ENCODE measurements around the gene HLA-DQB1.

The HLA-DQB1 gene

DNA sequence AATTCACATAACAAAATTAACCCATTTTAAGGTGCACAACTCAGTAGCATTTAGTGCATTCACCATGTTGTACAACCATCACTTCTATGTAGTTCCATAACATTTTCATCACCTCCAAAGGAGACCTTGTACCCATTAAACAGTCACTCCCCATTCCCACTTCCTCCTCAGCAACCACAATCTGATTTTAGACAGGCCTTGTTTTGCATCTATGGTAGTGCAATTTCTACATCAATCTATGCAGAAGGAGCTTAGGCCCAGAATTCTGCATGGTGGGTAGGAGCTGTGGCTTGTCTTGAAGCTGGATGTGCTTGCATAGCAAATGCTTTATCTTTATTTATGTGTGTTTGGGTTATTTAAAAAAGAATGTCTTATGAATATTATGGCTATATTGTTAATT, 42.8 kb downstream of the HLA-DQB1 start:
- DNase-seq: peak; percentile 17

DNA sequence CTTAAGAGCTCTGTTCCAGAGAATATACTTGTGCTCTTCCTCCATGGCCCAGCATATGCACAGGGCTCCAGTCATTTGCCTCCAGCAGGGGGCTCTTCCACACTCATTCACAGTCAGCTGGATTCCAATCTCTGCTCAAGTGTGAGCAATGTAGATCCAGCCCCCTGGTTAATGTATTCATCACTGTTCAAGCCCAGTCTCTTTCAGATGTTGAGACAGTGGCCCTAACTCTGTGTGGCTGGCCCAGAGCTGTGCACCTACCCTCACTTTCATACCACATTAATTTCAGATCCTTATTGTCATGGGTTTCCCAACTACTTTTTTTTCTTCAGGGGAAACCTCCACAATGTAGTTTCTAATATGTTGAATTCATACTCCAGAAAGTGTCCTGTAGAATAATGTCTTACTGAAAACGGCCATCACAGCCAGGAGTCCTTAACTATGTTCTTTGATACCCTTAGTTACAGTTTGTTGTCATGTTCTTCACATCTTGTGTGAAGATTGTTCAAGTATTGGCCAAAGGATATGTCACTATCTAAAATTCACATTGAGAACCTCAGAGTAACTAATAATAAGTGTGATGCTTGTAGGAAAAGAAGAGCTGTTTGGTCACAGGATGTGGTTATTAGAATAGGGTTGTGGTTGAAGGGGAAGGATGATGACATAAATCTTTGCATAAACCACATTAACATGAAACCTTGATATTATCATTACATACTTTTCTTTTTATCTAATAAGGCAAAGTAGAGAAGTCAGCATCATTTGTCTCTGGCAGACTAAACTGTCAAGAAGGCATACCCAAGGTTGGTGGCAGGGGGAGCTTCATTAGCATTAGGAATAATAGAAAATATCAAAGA, 43.7 kb downstream of the HLA-DQB1 start:
- DNase-seq: peak; percentile 50

DNA sequence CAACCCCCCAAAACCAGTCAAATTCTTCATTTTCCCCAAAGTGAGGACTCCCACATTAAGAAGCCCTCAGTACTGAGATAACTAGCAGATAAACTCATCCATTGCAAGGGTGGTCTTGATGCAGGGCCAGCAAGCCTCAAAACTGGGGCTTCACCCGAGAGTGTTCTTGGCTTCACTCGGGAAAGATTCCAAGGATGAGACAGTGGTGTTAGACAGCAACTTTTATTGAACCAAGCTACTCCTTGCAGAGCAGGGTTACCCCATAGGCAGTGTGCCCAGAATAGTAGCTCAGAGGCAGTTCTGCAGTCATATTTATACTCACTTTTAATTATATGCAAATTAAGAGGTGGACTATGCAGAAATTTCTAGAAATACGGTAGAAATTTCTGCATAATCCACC, 45.1 kb downstream of the HLA-DQB1 start:
- DNase-seq: no peak

DNA sequence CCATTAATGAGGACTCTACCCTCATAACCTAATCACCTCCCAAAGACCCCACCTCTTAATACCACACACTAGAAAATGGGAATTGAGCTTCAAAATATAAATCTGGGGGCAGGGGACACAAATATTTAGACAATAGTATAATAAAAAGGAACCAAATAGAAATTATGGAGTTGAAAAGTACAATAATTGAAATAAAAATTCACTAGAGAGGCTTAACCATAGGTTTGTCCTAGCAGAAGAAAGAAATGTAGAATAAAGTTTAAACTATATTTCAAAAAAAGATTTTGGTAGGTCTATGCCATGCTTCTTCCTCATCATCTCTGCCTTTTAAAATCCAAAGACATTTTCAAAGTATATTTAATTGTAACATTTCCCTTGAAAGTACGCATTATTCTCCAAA, 48.7 kb downstream of the HLA-DQB1 start:
- no peak for DNase-seq

DNA sequence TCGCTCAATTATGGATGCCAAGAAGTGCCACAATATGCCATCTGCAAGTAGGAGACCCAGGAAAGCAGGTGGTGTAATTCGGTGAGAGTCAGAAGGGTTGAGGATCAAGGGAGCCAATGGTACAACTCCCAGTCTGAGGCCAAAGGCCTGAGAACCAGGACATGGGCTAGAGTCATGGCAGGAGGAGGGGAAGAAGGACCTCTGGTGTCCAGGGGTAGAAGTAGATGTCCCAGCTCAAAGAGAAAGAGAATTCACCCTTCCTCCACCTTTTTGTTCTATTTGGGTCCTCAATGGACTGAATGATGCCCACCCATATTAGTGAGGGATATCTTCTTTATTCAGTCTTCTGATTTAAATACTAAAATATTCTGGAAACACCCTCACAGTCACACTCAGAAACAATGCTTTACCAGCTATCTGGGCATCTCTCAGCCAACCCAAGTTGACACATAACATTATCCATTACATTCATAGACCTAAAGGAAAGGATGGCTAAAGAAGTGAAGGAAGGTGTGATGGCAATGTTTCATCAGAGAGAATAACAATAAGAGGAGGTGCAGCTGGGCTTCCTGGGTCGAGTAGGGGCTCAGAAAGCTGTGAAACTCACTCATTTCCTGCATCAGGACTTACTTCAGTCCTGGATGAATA, 50.4 kb downstream of the HLA-DQB1 start:
- DNase-seq: no peak

DNA sequence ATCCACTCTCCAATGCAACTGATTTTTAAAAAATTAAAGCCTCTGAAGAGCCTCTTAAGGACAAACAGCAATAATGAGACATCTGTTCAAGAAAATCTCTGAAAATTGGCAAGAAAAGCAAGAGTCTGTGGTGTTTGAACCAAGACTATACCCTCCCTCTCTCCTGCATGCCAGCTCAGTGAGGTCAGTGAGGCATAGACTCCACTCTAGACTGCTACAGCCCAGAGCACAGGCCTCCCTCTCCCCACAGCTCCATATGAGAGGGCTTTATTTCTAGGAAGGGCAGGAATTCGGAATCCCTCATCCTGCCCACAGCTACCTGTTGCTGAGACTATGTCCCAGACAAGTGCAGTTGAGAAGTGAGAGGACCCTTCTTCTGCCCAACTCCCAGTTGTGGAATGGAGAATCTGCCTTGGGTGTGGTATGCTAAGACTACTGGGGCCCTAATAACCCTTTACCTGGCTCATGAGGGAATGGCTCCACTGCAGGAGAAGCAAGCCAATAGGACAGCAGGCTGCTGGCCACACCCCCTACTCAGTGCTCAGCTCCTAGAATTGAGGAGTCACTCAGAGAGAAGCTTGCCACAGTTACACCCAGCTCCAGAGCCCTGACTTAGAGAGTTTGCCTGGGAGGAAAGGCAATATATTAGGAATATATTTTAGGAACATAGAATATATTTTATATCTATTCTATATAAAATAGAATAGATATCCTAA, 51.9 kb downstream of the HLA-DQB1 start:
- no peak for DNase-seq

DNA sequence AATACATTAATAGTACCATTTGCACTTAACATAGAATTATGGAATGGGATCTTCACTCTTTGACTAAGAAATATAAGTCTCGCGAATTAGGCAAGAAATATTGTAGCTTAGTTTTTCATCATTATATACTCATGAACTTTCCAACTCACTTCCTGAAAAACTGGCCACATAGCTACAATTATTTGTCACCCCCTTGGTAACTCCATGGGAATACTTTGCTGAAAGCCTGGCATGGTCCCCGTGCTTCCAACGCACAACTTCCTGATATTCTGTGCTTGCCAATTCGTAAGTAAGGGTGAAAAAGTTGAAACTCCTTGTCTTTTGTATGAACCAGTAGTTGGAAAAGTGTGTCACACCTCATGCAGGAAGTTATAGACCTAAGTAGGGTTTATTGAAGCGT, 53.0 kb downstream of the HLA-DQB1 start:
- DNase-seq: no peak

DNA sequence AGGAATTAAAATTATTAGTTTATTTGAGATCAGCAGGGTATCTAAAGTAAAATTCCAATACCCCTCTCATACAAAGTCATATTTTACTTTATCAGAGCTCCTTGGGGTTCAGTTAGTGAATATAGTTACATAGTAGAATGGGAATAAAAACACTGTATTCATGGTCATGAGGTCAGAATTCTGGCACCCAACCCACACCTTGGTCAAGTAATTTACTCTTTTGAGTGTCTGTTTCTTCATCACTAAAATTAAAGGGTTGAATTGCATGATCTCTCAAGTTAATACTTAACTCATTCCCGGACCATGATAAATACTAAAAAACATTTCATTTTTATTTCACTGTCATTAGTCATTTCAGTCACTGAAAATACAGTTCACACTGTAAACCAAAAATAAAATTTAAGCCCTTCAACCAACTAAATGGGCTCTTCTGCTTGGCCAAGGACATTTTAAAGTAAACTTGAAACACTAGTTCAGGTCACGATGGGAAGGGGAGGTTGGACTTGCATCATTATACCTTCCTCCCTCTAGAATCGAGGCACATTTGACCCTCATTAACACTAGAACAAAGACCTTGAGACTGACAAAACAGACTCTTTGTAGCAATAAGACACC, 55.7 kb downstream of the HLA-DQB1 start:
- DNase-seq: no peak

DNA sequence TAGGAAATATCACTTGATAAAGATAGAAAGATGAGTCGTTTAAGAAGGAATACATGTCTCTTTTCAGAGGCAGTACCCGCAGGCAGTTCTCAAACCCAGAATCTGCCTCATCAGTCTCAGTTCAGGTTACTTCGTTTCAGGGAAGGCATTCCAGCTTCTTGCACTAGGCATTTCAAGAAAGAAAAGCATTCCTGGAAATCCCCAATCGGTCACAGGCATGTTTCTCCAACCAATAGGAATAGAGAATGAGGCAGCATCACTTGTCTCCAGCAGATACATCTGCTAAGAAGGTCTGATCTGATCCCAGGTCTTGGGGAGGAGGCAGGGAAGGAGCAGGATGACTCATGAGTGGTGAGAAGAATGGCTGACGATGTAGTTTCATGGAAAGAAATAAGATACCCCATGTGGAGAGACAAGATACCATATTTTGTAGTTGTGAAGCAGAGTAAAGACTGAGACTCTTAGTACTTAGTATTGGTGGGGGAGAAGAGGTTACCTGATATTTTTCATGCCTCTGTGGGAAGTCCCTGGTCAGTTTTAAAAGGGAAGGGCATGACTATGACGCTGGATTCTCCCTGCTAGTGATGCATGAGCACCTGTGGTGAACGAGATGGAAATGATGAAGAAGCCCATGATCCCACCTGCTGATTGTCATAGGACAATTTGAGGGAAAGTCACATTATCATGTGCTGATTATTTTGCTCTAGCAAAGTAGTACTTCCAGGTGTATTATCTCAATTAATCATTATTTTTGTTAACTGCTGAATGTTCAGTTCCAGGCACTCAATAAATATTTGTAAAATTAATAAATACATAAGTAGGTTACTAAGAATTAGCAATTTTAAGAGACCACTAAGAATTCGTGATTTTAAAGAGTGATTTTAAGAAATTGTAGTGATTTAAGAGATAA, 56.5 kb downstream of the HLA-DQB1 start:
- DNase-seq: peak; percentile 74
